ENCODE measurements around the gene G3BP1. TPM values are rescaled to one million over a fixed set of nuclear protein-coding genes. Genes with fewer than 3 reads are reported as not detected.

Gene G3BP1
- total and polyA plus RNA-seq, 2 of the 13 experiments (the other 11 are each of a cell fraction or from before 2014, with no cell fraction given): 36.7 to 320 TPM

DNA sequence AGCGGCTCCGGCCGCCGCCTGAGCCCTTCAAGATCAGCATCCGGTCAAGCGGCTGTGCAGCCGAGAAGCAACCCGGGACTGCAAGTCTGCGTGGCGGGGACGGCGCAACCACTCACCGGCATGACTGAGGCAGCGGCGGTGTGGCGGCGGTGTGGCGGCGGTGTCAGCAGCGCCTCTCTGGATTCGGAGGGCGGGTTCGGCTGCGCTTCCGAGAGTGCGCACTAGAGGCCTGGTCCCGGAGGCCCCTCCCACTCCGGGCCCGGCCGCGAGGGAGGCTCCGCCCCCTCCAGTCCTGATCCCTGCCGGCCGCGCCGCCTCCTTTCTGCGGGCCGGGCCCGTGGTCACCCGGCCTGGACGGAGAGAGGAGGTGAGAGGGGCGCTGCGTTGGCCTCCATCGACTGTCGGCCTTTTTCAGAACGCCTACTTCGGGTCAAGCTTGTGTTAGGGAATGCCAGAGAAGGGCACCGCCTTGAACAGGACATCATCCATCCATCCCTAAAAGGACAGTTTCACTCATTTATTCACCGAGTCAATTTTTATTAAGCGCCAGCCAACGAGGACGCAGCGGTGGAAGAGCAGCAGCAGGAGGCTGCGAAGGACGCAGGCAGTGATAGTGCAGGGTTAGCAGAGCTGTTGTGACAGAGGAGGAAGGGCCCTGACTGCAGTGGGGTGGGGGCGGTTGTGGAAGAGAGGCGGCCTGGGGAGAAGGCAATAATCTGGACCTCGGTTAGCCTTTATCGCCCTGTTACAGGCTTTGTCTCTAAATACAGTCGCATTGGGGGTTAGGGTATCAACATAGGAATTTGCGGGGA lies 13.1 kb upstream of the G3BP1 start, which contains the start of gene ATOX1 (continued):
- TF ChIP-seq, protein P1, sequence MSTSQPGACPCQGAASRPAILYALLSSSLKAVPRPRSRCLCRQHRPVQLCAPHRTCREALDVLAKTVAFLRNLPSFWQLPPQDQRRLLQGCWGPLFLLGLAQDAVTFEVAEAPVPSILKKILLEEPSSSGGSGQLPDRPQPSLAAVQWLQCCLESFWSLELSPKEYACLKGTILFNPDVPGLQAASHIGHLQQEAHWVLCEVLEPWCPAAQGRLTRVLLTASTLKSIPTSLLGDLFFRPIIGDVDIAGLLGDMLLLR (CRISPR knock-in tag; IDR thresholded peaks at IDR 0.05): peak; percentile 60; the same call in 1 of the 2 replicates
- TF ChIP-seq HHEX (CRISPR knock-in tag; IDR thresholded peaks at IDR 0.05): no peak
- TF ChIP-seq SRSF1 (optimal IDR thresholded peaks at IDR 0.05; ENCODE audit: low read depth, low read length): peak; percentile 28
- 0 out of 2 replicates have a peak, but pooled peaks have one; percentile 45 for TF ChIP-seq ZNF777 (CRISPR knock-in tag; IDR thresholded peaks at IDR 0.05)
- peak; percentile 88 for TF ChIP-seq ZMAT3 (CRISPR knock-in tag; conservative IDR thresholded peaks at IDR 0.05)
- TF ChIP-seq ZNF12 (CRISPR knock-in tag; IDR thresholded peaks at IDR 0.05): 0 out of 2 replicates have a peak, but pooled peaks have one; percentile 41
- TF ChIP-seq, protein P2, sequence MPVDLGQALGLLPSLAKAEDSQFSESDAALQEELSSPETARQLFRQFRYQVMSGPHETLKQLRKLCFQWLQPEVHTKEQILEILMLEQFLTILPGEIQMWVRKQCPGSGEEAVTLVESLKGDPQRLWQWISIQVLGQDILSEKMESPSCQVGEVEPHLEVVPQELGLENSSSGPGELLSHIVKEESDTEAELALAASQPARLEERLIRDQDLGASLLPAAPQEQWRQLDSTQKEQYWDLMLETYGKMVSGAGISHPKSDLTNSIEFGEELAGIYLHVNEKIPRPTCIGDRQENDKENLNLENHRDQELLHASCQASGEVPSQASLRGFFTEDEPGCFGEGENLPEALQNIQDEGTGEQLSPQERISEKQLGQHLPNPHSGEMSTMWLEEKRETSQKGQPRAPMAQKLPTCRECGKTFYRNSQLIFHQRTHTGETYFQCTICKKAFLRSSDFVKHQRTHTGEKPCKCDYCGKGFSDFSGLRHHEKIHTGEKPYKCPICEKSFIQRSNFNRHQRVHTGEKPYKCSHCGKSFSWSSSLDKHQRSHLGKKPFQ (CRISPR knock-in tag; IDR thresholded peaks at IDR 0.05; ENCODE audit: insufficient replicate concordance): peak; percentile 52
- TF ChIP-seq ZNF761 (CRISPR knock-in tag; conservative IDR thresholded peaks at IDR 0.05): peak; percentile 91
- TF ChIP-seq ATF1 (CRISPR knock-in tag; IDR thresholded peaks at IDR 0.05): no peak
- TF ChIP-seq ZNF589 (CRISPR knock-in tag; conservative IDR thresholded peaks at IDR 0.05): no peak
- peak; percentile 62 for TF ChIP-seq GATAD2A (CRISPR knock-in tag; IDR thresholded peaks at IDR 0.05)
- TF ChIP-seq POLR2A (IDR thresholded peaks at IDR 0.05; ENCODE audit: insufficient read depth in 1 of 2, low read depth in 2 of 2, low read length in 2 of 2): peak; percentile 82 to 96
- peak; percentile 75; the same call in 1 of the 2 replicates for TF ChIP-seq ZFP36L1 (CRISPR knock-in tag; IDR thresholded peaks at IDR 0.05)
- no peak for TF ChIP-seq NFIB (CRISPR knock-in tag; IDR thresholded peaks at IDR 0.05; ENCODE audit: borderline replicate concordance)
- TF ChIP-seq, protein P3, sequence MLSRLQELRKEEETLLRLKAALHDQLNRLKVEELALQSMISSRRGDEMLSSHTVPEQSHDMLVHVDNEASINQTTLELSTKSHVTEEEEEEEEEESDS (CRISPR knock-in tag; IDR thresholded peaks at IDR 0.05; ENCODE audit: borderline replicate concordance): no peak
- peak; percentile 80; the same call in 1 of the 2 replicates for TF ChIP-seq ZNF572 (CRISPR knock-in tag; IDR thresholded peaks at IDR 0.05)
- TF ChIP-seq, protein P4, sequence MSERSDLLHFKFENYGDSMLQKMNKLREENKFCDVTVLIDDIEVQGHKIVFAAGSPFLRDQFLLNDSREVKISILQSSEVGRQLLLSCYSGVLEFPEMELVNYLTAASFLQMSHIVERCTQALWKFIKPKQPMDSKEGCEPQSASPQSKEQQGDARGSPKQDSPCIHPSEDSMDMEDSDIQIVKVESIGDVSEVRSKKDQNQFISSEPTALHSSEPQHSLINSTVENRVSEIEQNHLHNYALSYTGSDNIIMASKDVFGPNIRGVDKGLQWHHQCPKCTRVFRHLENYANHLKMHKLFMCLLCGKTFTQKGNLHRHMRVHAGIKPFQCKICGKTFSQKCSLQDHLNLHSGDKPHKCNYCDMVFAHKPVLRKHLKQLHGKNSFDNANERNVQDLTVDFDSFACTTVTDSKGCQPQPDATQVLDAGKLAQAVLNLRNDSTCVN (CRISPR knock-in tag; IDR thresholded peaks at IDR 0.05; ENCODE audit: borderline replicate concordance): no peak
- TF ChIP-seq SMC3 (IDR thresholded peaks at IDR 0.05; ENCODE audit: low read length): no peak
- TF ChIP-seq, protein P5, sequence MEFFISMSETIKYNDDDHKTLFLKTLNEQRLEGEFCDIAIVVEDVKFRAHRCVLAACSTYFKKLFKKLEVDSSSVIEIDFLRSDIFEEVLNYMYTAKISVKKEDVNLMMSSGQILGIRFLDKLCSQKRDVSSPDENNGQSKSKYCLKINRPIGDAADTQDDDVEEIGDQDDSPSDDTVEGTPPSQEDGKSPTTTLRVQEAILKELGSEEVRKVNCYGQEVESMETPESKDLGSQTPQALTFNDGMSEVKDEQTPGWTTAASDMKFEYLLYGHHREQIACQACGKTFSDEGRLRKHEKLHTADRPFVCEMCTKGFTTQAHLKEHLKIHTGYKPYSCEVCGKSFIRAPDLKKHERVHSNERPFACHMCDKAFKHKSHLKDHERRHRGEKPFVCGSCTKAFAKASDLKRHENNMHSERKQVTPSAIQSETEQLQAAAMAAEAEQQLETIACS (CRISPR knock-in tag; IDR thresholded peaks at IDR 0.05): no peak
- TF ChIP-seq ZNF563 (CRISPR knock-in tag; IDR thresholded peaks at IDR 0.05): 0 out of 2 replicates have a peak, but pooled peaks have one; percentile 66
- TF ChIP-seq MED8 (CRISPR knock-in tag; IDR thresholded peaks at IDR 0.05; ENCODE audit: insufficient replicate concordance): peak; percentile 48
- TF ChIP-seq, protein P6, sequence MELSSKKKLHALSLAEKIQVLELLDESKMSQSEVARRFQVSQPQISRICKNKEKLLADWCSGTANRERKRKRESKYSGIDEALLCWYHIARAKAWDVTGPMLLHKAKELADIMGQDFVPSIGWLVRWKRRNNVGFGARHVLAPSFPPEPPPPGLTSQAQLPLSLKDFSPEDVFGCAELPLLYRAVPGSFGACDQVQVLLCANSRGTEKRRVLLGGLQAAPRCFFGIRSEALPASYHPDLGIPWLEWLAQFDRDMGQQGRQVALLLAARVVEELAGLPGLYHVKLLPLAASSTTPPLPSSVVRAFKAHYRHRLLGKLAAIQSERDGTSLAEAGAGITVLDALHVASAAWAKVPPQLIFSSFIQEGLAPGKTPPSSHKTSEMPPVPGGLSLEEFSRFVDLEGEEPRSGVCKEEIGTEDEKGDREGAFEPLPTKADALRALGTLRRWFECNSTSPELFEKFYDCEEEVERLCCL (CRISPR knock-in tag; IDR thresholded peaks at IDR 0.05; ENCODE audit: borderline replicate concordance): no peak
- peak; percentile 75; the same call in 1 of the 2 replicates for TF ChIP-seq KMT2A (CRISPR knock-in tag; IDR thresholded peaks at IDR 0.05)
- 0 out of 2 replicates have a peak, but pooled peaks have one; percentile 26 for TF ChIP-seq ZNF775 (CRISPR knock-in tag; IDR thresholded peaks at IDR 0.05; ENCODE audit: borderline replicate concordance)

Measured in HepG2 (cell line).